ENCODE data around the gene ST3GAL3.

The ST3GAL3 gene, protein sequence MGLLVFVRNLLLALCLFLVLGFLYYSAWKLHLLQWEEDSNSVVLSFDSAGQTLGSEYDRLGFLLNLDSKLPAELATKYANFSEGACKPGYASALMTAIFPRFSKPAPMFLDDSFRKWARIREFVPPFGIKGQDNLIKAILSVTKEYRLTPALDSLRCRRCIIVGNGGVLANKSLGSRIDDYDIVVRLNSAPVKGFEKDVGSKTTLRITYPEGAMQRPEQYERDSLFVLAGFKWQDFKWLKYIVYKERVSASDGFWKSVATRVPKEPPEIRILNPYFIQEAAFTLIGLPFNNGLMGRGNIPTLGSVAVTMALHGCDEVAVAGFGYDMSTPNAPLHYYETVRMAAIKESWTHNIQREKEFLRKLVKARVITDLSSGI

DNA sequence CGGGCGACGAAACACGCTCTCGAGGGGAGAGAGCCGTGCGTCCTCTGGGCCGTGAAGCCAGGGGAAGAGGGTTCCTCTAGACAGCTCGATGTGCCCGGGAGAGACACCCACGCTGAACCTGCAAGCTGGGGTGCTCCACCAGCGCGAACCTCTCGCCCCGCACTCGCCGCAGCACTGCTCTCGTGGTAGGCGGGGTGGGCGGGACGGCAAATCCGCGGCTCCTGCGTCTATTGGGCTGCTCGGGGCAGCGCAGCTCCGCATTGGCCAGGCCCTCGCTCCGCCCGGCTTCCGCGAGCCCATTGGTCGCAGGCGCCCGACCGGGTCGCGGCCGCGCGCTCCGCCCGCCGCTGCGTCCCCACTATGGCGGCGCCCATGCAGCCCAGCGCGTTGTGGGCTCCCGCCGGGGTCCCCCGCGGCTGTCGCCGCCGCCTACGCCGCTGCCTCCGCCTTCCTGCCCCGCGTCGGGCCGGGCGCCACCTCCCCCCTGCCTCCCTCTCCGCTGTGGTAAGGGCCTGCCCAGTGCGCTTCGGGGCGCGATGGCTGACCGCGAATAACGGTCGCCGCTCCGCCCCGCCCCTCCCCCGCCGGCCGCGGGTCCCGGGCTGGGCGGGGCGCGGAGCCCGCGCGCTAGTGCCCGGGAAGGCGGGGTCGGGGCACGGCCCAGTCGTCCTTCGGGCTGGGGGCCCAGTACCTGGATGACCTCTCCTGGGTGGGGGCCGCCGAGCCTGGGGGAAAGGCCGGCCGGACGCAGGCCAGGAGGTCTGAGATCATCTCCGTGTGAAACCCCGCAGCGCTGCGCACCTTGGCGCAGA lies at the start of gene ST3GAL3:
Gene ST3GAL3 (plus strand): TSS at position 347 of the 812 bp plus-strand sequence. CDS start 28,727 bp downstream, outside the sequence.
- H3K9me3 ChIP-seq (ENCODE audit: control insufficient read depth, insufficient read depth, low read depth, low read length), result no peaks in the 10 kb centered on the region
- no peaks in the 10 kb centered on the region for H3K4me1 ChIP-seq (ENCODE audit: control insufficient read depth, insufficient read depth, low read length)
- H3K36me3 ChIP-seq (ENCODE audit: control insufficient read depth in 2 of 2, insufficient read depth in 1 of 2, low read length in 2 of 2), result peaks cover 4 to 49% of the 10 kb centered on the region in 2 experiments; a peak in 2 of 3 replicates
- ChIA-PET CTCF (interaction anchor here (0.6 to 1.4 kb wide), 6 partner anchors 56 to 333 kb away, joined by 3 to 7 read pairs (median 4); no protein-coding TSS in a partner anchor), POLR2A (interaction anchor here (0.6 to 2.4 kb wide), 4 partner anchors 47 to 341 kb away, joined by 3 to 21 read pairs (median 4); partner anchors contain the start of gene KDM4A)
- H3K27ac ChIP-seq (ENCODE audit: extremely low read depth, low read depth, low read length), result peak within 1 kb of the TSS; percentile 68; the same call in 1 of the 2 replicates
- peak within 1 kb of the TSS; percentile 79 for H3K4me3 ChIP-seq (ENCODE audit: low read depth, low read length)
- no peak for TF ChIP-seq TSHZ1 (tag by site-specific recombination; IDR thresholded peaks at IDR 0.05; ENCODE audit: borderline replicate concordance)
- TF ChIP-seq ZNF629 (tag by site-specific recombination; IDR thresholded peaks at IDR 0.05), result peak; percentile 38; the same call in 1 of the 2 replicates
- peak; percentile 84 for TF ChIP-seq SP2 (tag by site-specific recombination; IDR thresholded peaks at IDR 0.05)
- TF ChIP-seq ZNF221 (tag by site-specific recombination; IDR thresholded peaks at IDR 0.05; ENCODE audit: borderline replicate concordance), result no peak
- TF ChIP-seq ZNF580 (tag by site-specific recombination; IDR thresholded peaks at IDR 0.05), result peak; percentile 7
- TF ChIP-seq ZNF596 (tag by site-specific recombination; IDR thresholded peaks at IDR 0.05), result 0 out of 2 replicates have a peak, but pooled peaks have one; percentile 17
- peak; percentile 79; the same call in 1 of the 2 replicates for TF ChIP-seq ZNF2 (tag by site-specific recombination; IDR thresholded peaks at IDR 0.05)
- peak; percentile 58; the same call in 1 of the 2 replicates for TF ChIP-seq ZSCAN30 (tag by site-specific recombination; IDR thresholded peaks at IDR 0.05)
- peak; percentile 48; the same call in 1 of the 2 replicates for TF ChIP-seq KLF17 (tag by site-specific recombination; IDR thresholded peaks at IDR 0.05)
- 0 out of 2 replicates have a peak, but pooled peaks have one; percentile 21 for TF ChIP-seq BCL11B (tag by site-specific recombination; IDR thresholded peaks at IDR 0.05; ENCODE audit: low read depth)
- no peak for TF ChIP-seq ZNF521 (tag by site-specific recombination; IDR thresholded peaks at IDR 0.05)
- TF ChIP-seq ZNF707 (tag by site-specific recombination; IDR thresholded peaks at IDR 0.05), result no peak
- TF ChIP-seq KLF8 (tag by site-specific recombination; IDR thresholded peaks at IDR 0.05), result peak; percentile 81
- TF ChIP-seq, protein P1, sequence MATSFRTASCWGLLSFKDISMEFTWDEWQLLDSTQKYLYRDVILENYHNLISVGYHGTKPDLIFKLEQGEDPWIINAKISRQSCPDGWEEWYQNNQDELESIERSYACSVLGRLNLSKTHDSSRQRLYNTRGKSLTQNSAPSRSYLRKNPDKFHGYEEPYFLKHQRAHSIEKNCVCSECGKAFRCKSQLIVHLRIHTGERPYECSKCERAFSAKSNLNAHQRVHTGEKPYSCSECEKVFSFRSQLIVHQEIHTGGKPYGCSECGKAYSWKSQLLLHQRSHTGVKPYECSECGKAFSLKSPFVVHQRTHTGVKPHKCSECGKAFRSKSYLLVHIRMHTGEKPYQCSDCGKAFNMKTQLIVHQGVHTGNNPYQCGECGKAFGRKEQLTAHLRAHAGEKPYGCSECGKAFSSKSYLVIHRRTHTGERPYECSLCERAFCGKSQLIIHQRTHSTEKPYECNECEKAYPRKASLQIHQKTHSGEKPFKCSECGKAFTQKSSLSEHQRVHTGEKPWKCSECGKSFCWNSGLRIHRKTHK (tag by site-specific recombination; IDR thresholded peaks at IDR 0.05), result no peak
- peak; percentile 74; the same call in 1 of the 2 replicates for TF ChIP-seq SP7 (tag by site-specific recombination; IDR thresholded peaks at IDR 0.05)
- 0 out of 2 replicates have a peak, but pooled peaks have one; percentile 23 for TF ChIP-seq ZNF37A (tag by site-specific recombination; IDR thresholded peaks at IDR 0.05)
- TF ChIP-seq ZNF660 (tag by site-specific recombination; IDR thresholded peaks at IDR 0.05), result peak; percentile 45; the same call in 1 of the 2 replicates
- TF ChIP-seq ZBTB6 (tag by site-specific recombination; IDR thresholded peaks at IDR 0.05), result 0 out of 2 replicates have a peak, but pooled peaks have one; percentile 19
- 0 out of 2 replicates have a peak, but pooled peaks have one; percentile 45 for TF ChIP-seq ZXDB (tag by site-specific recombination; IDR thresholded peaks at IDR 0.05)
- TF ChIP-seq ZNF76 (tag by site-specific recombination; IDR thresholded peaks at IDR 0.05; ENCODE audit: borderline replicate concordance, low read depth), result peak; percentile 53; the same call in 1 of the 2 replicates
- TF ChIP-seq KLF16 (tag by site-specific recombination; IDR thresholded peaks at IDR 0.05), result peak; percentile 49; the same call in 1 of the 2 replicates
- peak; percentile 63; the same call in 1 of the 2 replicates for TF ChIP-seq ZNF184 (tag by site-specific recombination; IDR thresholded peaks at IDR 0.05)
- TF ChIP-seq EGR2 (tag by site-specific recombination; IDR thresholded peaks at IDR 0.05; ENCODE audit: low read depth), result peak; percentile 86
- TF ChIP-seq ZFP41 (tag by site-specific recombination; IDR thresholded peaks at IDR 0.05; ENCODE audit: borderline replicate concordance), result no peak
- 0 out of 2 replicates have a peak, but pooled peaks have one; percentile 9 for TF ChIP-seq TRIM28 (IDR thresholded peaks at IDR 0.05; ENCODE audit: borderline replicate concordance, low read length)
- TF ChIP-seq SP3 (tag by site-specific recombination; IDR thresholded peaks at IDR 0.05), result peak; percentile 53
- no peak for TF ChIP-seq ZNF621 (tag by site-specific recombination; IDR thresholded peaks at IDR 0.05)
